Liver (tissue), 9 donors: ENCODE measurements around the gene VCAM1. TPM values are rescaled to one million over a fixed set of nuclear protein-coding genes. Genes with fewer than 3 reads are reported as not detected.
A peak's percentile ranks its signal among the peaks of the same experiment; 100 is the strongest.

Experiments
- DNase-seq: peaks from one replicate; pipeline ENCODE4 v3.0.0-alpha.2; 2017; ENCODE audit warnings: low spot score
- H3K27ac ChIP-seq, 2 donors: one replicate each; pipeline ENCODE4 v1.7.0; 2013; ENCODE audit warnings: inconsistent platforms in 2 of 2, low read length in 2 of 2, control low read depth in 1 of 2, low read depth in 1 of 2, mild to moderate bottlenecking in 1 of 2
- H3K27me3 ChIP-seq, 4 donors: one replicate each; pipeline versions ENCODE4 v1.6.1 to v1.7.0; 2013; ENCODE audit warnings: low read length in 3 of 4, inconsistent platforms in 1 of 4, mild to moderate bottlenecking in 1 of 4, moderate library complexity in 1 of 4; ENCODE audit not compliant: control insufficient read depth in 4 of 4, insufficient read depth in 4 of 4
- H3K36me3 ChIP-seq, 4 donors: one replicate each; pipeline versions ENCODE4 v1.6.1 to v1.7.0; 2013; ENCODE audit warnings: low read length in 3 of 4, mild to moderate bottlenecking in 3 of 4, low read depth in 1 of 4, moderate library complexity in 1 of 4; ENCODE audit not compliant: control insufficient read depth in 4 of 4, insufficient read depth in 3 of 4
- H3K4me1 ChIP-seq, 4 donors: one replicate each; pipeline versions ENCODE4 v1.6.1 to v1.7.0; 2013; ENCODE audit warnings: low read length in 3 of 4, mild to moderate bottlenecking in 3 of 4, moderate library complexity in 1 of 4; ENCODE audit not compliant: control insufficient read depth in 4 of 4, insufficient read depth in 4 of 4
- H3K4me3 ChIP-seq, 3 donors: one replicate each; pipeline versions ENCODE4 v1.6.1 to v1.7.0; 2013; ENCODE audit warnings: low read length in 3 of 3, control low read depth in 1 of 3, low read depth in 1 of 3, mild to moderate bottlenecking in 1 of 3
- H3K9ac ChIP-seq, 2 donors: one replicate each; pipeline ENCODE4 v1.7.0; 2013; ENCODE audit warnings: low read length in 2 of 2, mild to moderate bottlenecking in 2 of 2, moderate library complexity in 2 of 2, control low read depth in 1 of 2, low read depth in 1 of 2
- H3K9me3 ChIP-seq, 4 donors: one replicate each; pipeline versions ENCODE4 v1.6.1 to v1.7.0; 2013; ENCODE audit warnings: low read length in 3 of 4; ENCODE audit not compliant: control insufficient read depth in 4 of 4
- EGR1 ChIP-seq, 2 donors: IDR thresholded peaks; 2 replicates each; pipeline ENCODE4 v1.6.1; 2016 to 2018; ENCODE audit warnings: antibody characterized with exemption in 2 of 2, low read depth in 2 of 2
- FOXA1 ChIP-seq: IDR thresholded peaks from 2 replicates; pipeline ENCODE4 v1.6.1; 2016; ENCODE audit warnings: antibody characterized with exemption
- FOXA2 ChIP-seq: IDR thresholded peaks from 2 replicates; pipeline ENCODE4 v1.6.1; 2016; ENCODE audit warnings: antibody characterized with exemption
- GABPA ChIP-seq, 2 donors: IDR thresholded peaks in 1 of 2; conservative IDR thresholded peaks in 1 of 2; 2 replicates each; pipeline ENCODE4 v1.6.1; 2016; ENCODE audit warnings: antibody characterized with exemption in 2 of 2, mild to moderate bottlenecking in 1 of 2, moderate library complexity in 1 of 2
- HNF4A ChIP-seq, 2 donors: conservative IDR thresholded peaks; 2 replicates each; pipeline ENCODE4 v1.6.1; 2016; ENCODE audit warnings: antibody characterized with exemption in 2 of 2, mild to moderate bottlenecking in 2 of 2
- HNF4G ChIP-seq: IDR thresholded peaks from 2 replicates; pipeline ENCODE4 v1.6.1; 2016; ENCODE audit warnings: antibody characterized with exemption
- JUND ChIP-seq, 2 donors: IDR thresholded peaks; 2 replicates each; pipeline ENCODE4 v1.6.1; 2016; ENCODE audit warnings: antibody characterized with exemption in 2 of 2
- NR2F2 ChIP-seq: IDR thresholded peaks from 2 replicates; pipeline ENCODE4 v1.6.1; 2016; ENCODE audit warnings: antibody characterized with exemption
- RAD21 ChIP-seq, 2 donors: IDR thresholded peaks; 2 replicates each; pipeline ENCODE4 v1.6.1; 2016; ENCODE audit warnings: antibody characterized with exemption in 2 of 2, mild to moderate bottlenecking in 2 of 2
- RXRA ChIP-seq, 2 donors: IDR thresholded peaks; 2 replicates each; pipeline ENCODE4 v1.6.1; 2017 to 2018; ENCODE audit warnings: antibody characterized with exemption in 2 of 2, mild to moderate bottlenecking in 1 of 2
- SP1 ChIP-seq: IDR thresholded peaks from 2 replicates; pipeline ENCODE4 v1.6.1; 2018; ENCODE audit warnings: antibody characterized with exemption, mild to moderate bottlenecking
- TAF1 ChIP-seq: conservative IDR thresholded peaks from 2 replicates; pipeline ENCODE4 v1.6.1; 2016; ENCODE audit warnings: antibody characterized with exemption, mild to moderate bottlenecking
- YY1 ChIP-seq: IDR thresholded peaks from 2 replicates; pipeline ENCODE4 v1.6.1; 2016; ENCODE audit warnings: antibody characterized with exemption, mild to moderate bottlenecking
- WGBS: extraction: QIAGEN DNeasy Blood & Tissue Kit; methylation state at CpG from one replicate; pipeline ENCODE4 v1.1.7; 2013; 5-methylcytosine and 5-hydroxymethylcytosine counted together
- polyA plus RNA-seq, 2 donors: library from polyadenylated mRNA; stranded (reverse) in 1 of 2; unstranded in 1 of 2; fragments of 200-250 nt in 1 of 2; fragments of >200 nt in 1 of 2; fragmentation: Nextera tagmentation in 1 of 2; extraction: Ambion mirVana in 1 of 2; gene quantifications; one replicate each; pipeline versions ENCODE4 v1.2.1 to v1.2.3, GENCODE V29; 2013 to 2015
- total RNA-seq, 2 donors: library from RNA; depleted of rRNA; stranded (reverse); fragments of >200 nt; gene quantifications; one replicate each; pipeline ENCODE4 v1.2.3, GENCODE V29; 2014
- TF ChIP-seq, protein P1 (sequence below): IDR thresholded peaks from 2 replicates; pipeline ENCODE4 v1.6.1; 2016; ENCODE audit warnings: antibody characterized with exemption
- TF ChIP-seq, protein P2 (sequence below): IDR thresholded peaks from 2 replicates; pipeline ENCODE4 v1.6.1; 2016; ENCODE audit warnings: antibody characterized with exemption, mild to moderate bottlenecking
- TF ChIP-seq, protein P3 (sequence below): IDR thresholded peaks from 2 replicates; pipeline ENCODE4 v1.6.1; 2016; ENCODE audit warnings: antibody characterized with exemption
- TF ChIP-seq, protein P4 (sequence below): fragments of 150-350 bp; IDR thresholded peaks from 2 replicates; pipeline ENCODE4 v1.5.1; 2017; ENCODE audit warnings: improper control_type of control experiment, low read depth, low read length; ENCODE audit not compliant: missing input control
- TF ChIP-seq, protein P5 (sequence below): IDR thresholded peaks from 2 replicates; pipeline ENCODE4 v1.6.1; 2016; ENCODE audit warnings: antibody characterized with exemption
- donor health status: healthy.
- donor health status: healthy.
- donor health status: healthy.
- donor health status: healthy.
- donor health status: healthy.

VCAM1 gene, protein sequence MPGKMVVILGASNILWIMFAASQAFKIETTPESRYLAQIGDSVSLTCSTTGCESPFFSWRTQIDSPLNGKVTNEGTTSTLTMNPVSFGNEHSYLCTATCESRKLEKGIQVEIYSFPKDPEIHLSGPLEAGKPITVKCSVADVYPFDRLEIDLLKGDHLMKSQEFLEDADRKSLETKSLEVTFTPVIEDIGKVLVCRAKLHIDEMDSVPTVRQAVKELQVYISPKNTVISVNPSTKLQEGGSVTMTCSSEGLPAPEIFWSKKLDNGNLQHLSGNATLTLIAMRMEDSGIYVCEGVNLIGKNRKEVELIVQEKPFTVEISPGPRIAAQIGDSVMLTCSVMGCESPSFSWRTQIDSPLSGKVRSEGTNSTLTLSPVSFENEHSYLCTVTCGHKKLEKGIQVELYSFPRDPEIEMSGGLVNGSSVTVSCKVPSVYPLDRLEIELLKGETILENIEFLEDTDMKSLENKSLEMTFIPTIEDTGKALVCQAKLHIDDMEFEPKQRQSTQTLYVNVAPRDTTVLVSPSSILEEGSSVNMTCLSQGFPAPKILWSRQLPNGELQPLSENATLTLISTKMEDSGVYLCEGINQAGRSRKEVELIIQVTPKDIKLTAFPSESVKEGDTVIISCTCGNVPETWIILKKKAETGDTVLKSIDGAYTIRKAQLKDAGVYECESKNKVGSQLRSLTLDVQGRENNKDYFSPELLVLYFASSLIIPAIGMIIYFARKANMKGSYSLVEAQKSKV
- 100 to 1,000 TPM in 1 of 2 donors, 10 to 100 TPM in 1; 30.7 to 159 TPM for total RNA-seq
- 10 to 100 TPM in 1 of 2 donors, 1 to 10 TPM in 1; 3.3 to 16.8 TPM for polyA plus RNA-seq

DNA sequence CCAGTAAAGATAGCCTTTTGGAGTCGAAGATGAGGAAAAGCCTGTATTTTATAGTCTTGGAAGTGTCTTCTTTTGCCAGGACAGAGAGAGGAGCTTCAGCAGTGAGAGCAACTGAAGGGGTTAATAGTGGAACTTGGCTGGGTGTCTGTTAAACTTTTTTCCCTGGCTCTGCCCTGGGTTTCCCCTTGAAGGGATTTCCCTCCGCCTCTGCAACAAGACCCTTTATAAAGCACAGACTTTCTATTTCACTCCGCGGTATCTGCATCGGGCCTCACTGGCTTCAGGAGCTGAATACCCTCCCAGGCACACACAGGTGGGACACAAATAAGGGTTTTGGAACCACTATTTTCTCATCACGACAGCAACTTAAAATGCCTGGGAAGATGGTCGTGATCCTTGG is at the start of gene VCAM1:
TSS of gene VCAM1 (plus strand) at position 253 of the 400 bp plus-strand sequence. CDS start at position 372, 119 bp downstream.
- TF ChIP-seq TAF1 (no peak), YY1 (no peak), EGR1 (IDR thresholded peaks at IDR 0.05; ENCODE audit: low read depth in 2 of 2) (no peak), RAD21 (IDR thresholded peaks at IDR 0.05) (no peak)
- TF ChIP-seq, protein P1, sequence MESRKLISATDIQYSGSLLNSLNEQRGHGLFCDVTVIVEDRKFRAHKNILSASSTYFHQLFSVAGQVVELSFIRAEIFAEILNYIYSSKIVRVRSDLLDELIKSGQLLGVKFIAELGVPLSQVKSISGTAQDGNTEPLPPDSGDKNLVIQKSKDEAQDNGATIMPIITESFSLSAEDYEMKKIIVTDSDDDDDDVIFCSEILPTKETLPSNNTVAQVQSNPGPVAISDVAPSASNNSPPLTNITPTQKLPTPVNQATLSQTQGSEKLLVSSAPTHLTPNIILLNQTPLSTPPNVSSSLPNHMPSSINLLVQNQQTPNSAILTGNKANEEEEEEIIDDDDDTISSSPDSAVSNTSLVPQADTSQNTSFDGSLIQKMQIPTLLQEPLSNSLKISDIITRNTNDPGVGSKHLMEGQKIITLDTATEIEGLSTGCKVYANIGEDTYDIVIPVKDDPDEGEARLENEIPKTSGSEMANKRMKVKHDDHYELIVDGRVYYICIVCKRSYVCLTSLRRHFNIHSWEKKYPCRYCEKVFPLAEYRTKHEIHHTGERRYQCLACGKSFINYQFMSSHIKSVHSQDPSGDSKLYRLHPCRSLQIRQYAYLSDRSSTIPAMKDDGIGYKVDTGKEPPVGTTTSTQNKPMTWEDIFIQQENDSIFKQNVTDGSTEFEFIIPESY, result no peak
- no peaks in the 10 kb centered on the region for H3K9me3 ChIP-seq
- WGBS, result 46% methylated on average over 7 of the region's 7 CpGs
- H3K27me3 ChIP-seq, result no peaks in the 10 kb centered on the region
- H3K4me3 ChIP-seq, result peak within 1 kb of the TSS; percentile 11 to 43 (median 27)
- H3K9ac ChIP-seq, result peak within 1 kb of the TSS in 1 of 2 donors; percentile 33
- peaks cover 0 to 9% (median 0%) of the 10 kb centered on the region in 4 donors for H3K4me1 ChIP-seq
- H3K27ac ChIP-seq, result peak within 1 kb of the TSS; percentile 5 to 26
- H3K36me3 ChIP-seq, result no peaks in the 10 kb centered on the region
- peak; percentile 75 for DNase-seq

DNA sequence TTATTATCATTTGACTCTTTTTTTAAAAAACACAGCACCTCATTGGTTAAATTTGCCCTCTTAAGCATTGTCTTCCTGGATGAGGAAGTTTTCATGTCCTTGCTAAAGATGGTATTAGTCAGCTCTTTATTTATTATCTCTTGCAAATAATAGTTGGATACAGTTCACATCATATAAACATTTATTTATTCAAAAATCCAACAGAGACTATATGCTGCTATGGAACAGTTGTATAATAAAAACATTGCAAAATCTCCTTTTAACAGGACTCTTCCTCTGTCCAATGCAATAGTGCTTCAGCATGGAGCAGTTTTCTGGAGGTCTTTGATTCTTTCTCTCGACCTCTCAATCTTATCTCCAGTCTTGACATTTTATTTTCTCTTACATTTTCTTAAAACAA is 49.5 kb upstream of the VCAM1 start:
- no peak for DNase-seq
- no peaks in the 10 kb centered on the region for H3K4me1 ChIP-seq
- no peak overlapping the region for H3K4me3 ChIP-seq
- TF ChIP-seq GABPA (IDR thresholded peaks at IDR 0.05 in 1 of 2, conservative IDR thresholded peaks at IDR 0.05 in 1 of 2) (no peak), FOXA2 (no peak), NR2F2 (no peak), RXRA (IDR thresholded peaks at IDR 0.05) (no peak), FOXA1 (no peak), HNF4A (conservative IDR thresholded peaks at IDR 0.05) (no peak), RAD21 (IDR thresholded peaks at IDR 0.05) (no peak), TAF1 (no peak), YY1 (no peak), HNF4G (no peak), JUND (IDR thresholded peaks at IDR 0.05) (no peak), EGR1 (IDR thresholded peaks at IDR 0.05; ENCODE audit: low read depth in 2 of 2) (no peak), SP1 (no peak)
- TF ChIP-seq, protein P1, result no peak
- TF ChIP-seq, protein P2, sequence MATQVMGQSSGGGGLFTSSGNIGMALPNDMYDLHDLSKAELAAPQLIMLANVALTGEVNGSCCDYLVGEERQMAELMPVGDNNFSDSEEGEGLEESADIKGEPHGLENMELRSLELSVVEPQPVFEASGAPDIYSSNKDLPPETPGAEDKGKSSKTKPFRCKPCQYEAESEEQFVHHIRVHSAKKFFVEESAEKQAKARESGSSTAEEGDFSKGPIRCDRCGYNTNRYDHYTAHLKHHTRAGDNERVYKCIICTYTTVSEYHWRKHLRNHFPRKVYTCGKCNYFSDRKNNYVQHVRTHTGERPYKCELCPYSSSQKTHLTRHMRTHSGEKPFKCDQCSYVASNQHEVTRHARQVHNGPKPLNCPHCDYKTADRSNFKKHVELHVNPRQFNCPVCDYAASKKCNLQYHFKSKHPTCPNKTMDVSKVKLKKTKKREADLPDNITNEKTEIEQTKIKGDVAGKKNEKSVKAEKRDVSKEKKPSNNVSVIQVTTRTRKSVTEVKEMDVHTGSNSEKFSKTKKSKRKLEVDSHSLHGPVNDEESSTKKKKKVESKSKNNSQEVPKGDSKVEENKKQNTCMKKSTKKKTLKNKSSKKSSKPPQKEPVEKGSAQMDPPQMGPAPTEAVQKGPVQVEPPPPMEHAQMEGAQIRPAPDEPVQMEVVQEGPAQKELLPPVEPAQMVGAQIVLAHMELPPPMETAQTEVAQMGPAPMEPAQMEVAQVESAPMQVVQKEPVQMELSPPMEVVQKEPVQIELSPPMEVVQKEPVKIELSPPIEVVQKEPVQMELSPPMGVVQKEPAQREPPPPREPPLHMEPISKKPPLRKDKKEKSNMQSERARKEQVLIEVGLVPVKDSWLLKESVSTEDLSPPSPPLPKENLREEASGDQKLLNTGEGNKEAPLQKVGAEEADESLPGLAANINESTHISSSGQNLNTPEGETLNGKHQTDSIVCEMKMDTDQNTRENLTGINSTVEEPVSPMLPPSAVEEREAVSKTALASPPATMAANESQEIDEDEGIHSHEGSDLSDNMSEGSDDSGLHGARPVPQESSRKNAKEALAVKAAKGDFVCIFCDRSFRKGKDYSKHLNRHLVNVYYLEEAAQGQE, result no peak
- TF ChIP-seq, protein P3, sequence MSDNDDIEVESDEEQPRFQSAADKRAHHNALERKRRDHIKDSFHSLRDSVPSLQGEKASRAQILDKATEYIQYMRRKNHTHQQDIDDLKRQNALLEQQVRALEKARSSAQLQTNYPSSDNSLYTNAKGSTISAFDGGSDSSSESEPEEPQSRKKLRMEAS, result no peak
- TF ChIP-seq, protein P4, sequence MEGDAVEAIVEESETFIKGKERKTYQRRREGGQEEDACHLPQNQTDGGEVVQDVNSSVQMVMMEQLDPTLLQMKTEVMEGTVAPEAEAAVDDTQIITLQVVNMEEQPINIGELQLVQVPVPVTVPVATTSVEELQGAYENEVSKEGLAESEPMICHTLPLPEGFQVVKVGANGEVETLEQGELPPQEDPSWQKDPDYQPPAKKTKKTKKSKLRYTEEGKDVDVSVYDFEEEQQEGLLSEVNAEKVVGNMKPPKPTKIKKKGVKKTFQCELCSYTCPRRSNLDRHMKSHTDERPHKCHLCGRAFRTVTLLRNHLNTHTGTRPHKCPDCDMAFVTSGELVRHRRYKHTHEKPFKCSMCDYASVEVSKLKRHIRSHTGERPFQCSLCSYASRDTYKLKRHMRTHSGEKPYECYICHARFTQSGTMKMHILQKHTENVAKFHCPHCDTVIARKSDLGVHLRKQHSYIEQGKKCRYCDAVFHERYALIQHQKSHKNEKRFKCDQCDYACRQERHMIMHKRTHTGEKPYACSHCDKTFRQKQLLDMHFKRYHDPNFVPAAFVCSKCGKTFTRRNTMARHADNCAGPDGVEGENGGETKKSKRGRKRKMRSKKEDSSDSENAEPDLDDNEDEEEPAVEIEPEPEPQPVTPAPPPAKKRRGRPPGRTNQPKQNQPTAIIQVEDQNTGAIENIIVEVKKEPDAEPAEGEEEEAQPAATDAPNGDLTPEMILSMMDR, result no peak
- TF ChIP-seq, protein P5, sequence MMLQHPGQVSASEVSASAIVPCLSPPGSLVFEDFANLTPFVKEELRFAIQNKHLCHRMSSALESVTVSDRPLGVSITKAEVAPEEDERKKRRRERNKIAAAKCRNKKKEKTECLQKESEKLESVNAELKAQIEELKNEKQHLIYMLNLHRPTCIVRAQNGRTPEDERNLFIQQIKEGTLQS, result no peak
- WGBS, result 77% methylated on average over 1 of the region's 1 CpG
- no peak overlapping the region for H3K9ac ChIP-seq
- no peaks in the 10 kb centered on the region for H3K36me3 ChIP-seq
- no peaks in the 10 kb centered on the region for H3K27me3 ChIP-seq
- peaks cover 0 to 4% (median 2%) of the 10 kb centered on the region in 4 donors for H3K9me3 ChIP-seq
- no peak overlapping the region for H3K27ac ChIP-seq
